GM12875 (cell line): ENCODE measurements around the gene PDE4C.

Experiments used
- H3K4me3 ChIP-seq: one replicate; pipeline ENCODE4 v1.5.1; 2011; ENCODE audit warnings: low read depth, low read length, control low read depth
- CTCF ChIP-seq: IDR thresholded peaks from 2 replicates; pipeline ENCODE4 v1.5.1; 2011; ENCODE audit warnings: low read depth, mild to moderate bottlenecking, control low read depth, inconsistent platforms, low read length, moderate library complexity, borderline replicate concordance; ENCODE audit not compliant: insufficient read depth

The PDE4C gene

GRCh38 chr19:18225702-18226468 is at the start of gene PDE4C:
TSS of gene PDE4C (minus strand) at chr19:18226438. CDS start at chr19:18226415, 23 bp downstream.
- no peak within 1 kb of the TSS for H3K4me3 ChIP-seq

GRCh38 chr19:18274781-18275356 is 48.6 kb upstream of the PDE4C start:
- TF ChIP-seq CTCF = no peak
- no peak overlapping the region for H3K4me3 ChIP-seq

More at GRCh38 chr19:18225702-18226468, at the start of gene PDE4C:
- no peak for TF ChIP-seq CTCF

- no peak for TF ChIP-seq CTCF
- H3K4me3 ChIP-seq = no peak within 1 kb of the TSS
These were observed 48.1 kb upstream of the PDE4C start, which contains the start of gene IQCN for GRCh38 chr19:18274219-18274780. TSS of gene IQCN (minus strand) at chr19:18274452. CDS start at chr19:18269478, 4,974 bp downstream.

- H3K4me3 ChIP-seq = no peak overlapping the region
- no peak for TF ChIP-seq CTCF
These were observed 47.5 kb upstream of the PDE4C start for GRCh38 chr19:18273561-18274218.

- TF ChIP-seq CTCF = no peak
- no peak overlapping the region for H3K4me3 ChIP-seq
These were observed 45.2 kb upstream of the PDE4C start for GRCh38 chr19:18271433-18271841.

GRCh38 chr19:18270326-18270725 is 44.1 kb upstream of the PDE4C start:
- H3K4me3 ChIP-seq = no peak overlapping the region
- no peak for TF ChIP-seq CTCF
